Measurements from ENCODE around the gene PMVK. TPM values are rescaled to one million over a fixed set of nuclear protein-coding genes. Genes with fewer than 3 reads are reported as not detected.
"Not testable (repeated sequence)": the region's sequence is repeated elsewhere in the genome, so short reads cannot be mapped to it uniquely, and the experiment has no call there.

PMVK gene
- total RNA-seq, 1 donor from 2014 or later: 30.4 TPM

- peak; percentile 95 for DNase-seq (ENCODE audit: low spot score)
- ATAC-seq: peak; percentile 95
- intact Hi-C loops (cut with DNase I): no loop called here
Observed at GRCh38 chr1:154937085-154937987, 817 bp upstream of the PMVK start.

DNA sequence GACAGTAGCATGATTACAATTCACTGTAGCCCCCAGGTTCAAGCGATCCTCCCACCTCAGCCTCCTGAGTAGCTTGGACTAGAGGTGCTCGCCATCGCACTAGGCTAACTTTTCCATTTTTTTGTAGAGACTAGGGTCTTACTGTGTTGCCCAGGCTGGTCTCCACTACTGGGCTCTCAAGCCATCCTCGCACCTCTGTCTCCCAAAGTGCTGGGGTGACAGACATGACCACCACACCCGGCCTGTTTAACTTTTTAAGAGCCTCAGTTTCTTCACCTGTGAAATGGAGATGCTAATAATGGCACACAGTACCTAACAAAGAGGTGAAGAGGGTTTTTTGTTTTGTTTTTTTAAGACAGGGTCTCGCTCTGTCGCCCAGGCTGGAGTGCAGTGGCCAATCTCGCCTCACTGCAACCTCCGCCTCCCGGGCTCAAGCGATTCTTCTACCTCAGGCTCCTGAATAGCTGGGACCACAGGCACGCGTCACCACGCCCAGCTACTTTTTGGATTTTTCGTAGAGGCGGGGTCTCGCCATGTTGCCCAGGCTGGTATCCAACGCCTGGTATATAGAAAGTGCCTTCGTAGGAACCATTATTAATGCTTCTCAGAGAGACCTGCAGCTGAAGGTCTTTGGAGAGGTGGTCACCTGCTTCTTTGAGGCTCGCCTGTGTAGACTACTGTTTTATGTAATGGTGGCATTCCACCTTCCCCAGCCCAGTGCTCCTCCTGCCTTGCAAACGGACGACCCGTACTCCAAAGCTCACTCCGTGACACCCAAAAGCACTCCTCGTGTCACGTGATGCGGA lies 567 bp downstream of the PMVK start:
- intact Hi-C loops (cut with DNase I): no loop called here

GRCh38 chr1:154934358-154934948 lies 2.1 kb downstream of the PMVK start:
- DNase-seq (ENCODE audit: low spot score) (no peak), ATAC-seq (no peak)
- intact Hi-C loops (cut with DNase I): no loop called here

More for the DNA sequence above, 567 bp downstream of the PMVK start:
- ATAC-seq: no peak
- DNase-seq (ENCODE audit: low spot score): no peak

DNA sequence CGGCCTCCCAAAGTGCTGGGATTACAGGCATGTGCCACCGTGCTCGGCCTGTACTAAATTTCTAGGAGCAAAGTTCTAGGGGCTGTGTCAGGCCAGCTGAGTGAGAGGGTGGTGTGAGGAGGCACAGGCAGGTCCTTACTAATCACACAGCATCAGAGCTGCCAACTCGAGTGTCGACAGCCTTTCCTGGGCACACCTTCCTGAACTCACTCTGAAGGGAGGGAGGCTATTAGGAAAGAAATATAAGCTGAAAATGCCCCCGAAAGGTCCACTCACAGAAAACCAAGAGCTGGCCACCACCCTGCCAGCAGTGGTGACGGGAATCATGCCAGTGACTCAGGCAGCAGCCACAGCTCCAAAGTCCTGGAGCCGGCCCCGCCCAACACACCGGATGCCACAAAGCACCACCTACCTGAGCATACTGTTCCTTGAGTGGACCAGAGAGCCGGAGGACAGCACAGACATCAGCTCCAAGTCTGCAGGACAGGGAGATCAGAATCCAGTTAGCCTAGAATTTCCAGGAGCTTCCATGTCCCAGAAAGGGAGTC lies 4.5 kb downstream of the PMVK start:
- intact Hi-C loops (cut with DNase I): no loop called here
- DNase-seq (ENCODE audit: low spot score): no peak
- no peak for ATAC-seq

- intact Hi-C loops (cut with DNase I): no loop called here
- ATAC-seq (no peak), DNase-seq (ENCODE audit: low spot score) (no peak)
Observed at GRCh38 chr1:154926201-154926600, 10.3 kb downstream of the PMVK start.

GRCh38 chr1:154925335-154926170 lies 11.0 kb downstream of the PMVK start:
- no peak for ATAC-seq
- intact Hi-C loops (cut with DNase I): no loop called here

DNA sequence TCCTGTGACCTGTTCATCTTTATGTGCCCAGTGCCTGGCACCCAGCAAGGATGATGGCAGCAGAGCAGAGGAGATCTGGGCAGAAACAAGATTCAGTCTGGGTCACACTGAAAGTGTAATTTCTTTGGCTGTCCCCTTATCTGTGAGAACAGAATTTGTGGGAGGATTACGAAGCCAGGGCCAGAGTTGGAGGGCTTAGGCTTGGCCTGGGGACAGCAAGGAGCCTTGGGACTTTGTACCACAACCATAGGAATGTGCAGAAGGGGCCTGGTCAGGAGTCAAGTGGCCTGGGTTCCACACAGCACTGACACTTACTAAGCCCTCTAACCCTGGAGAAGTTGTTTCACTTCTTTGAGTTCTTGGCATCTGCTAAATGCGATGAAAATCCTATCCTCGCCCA lies 12.8 kb downstream of the PMVK start:
- DNase-seq (ENCODE audit: low spot score) (no peak), ATAC-seq (no peak)
- intact Hi-C loops (cut with DNase I): no loop called here

More at GRCh38 chr1:154925335-154926170, 11.0 kb downstream of the PMVK start:
- DNase-seq (ENCODE audit: low spot score): no peak

DNA sequence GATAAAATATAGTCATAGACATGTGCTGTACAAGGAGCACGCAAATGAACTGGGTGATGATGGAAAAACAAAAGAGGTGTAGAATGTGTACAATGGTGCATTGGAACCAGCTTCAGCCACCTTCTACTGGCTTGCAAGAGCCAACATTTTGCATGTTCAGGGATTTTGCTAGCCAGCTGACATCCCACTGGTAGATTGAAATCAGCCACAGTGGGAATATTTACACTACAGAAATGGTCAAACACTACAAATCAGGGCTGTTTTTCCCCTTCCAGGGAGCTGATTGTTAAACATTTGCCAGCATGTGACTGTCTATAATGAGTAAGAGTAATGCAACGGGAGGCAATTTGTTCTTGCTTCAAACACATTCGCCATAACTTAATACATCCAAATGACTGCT lies 23.2 kb downstream of the PMVK start:
- intact Hi-C loops (cut with DNase I): no loop called here
- no peak for ATAC-seq
- DNase-seq (ENCODE audit: low spot score): no peak

- ATAC-seq (no peak), DNase-seq (ENCODE audit: low spot score) (peak; percentile 4)
- intact Hi-C loops (cut with DNase I): no loop called here
Observed at GRCh38 chr1:154912755-154913154, 23.8 kb downstream of the PMVK start.

GRCh38 chr1:154911691-154912550 lies 24.6 kb downstream of the PMVK start:
- DNase-seq (ENCODE audit: low spot score): peak; percentile 18
- ATAC-seq: no peak

GRCh38 chr1:154910851-154911250 lies 25.7 kb downstream of the PMVK start:
- no peak for ATAC-seq
- peak; percentile 27 for DNase-seq (ENCODE audit: low spot score)
- intact Hi-C loops (cut with DNase I): no loop called here

More at GRCh38 chr1:154911691-154912550, 24.6 kb downstream of the PMVK start:
- intact Hi-C loops (cut with DNase I): no loop called here

DNA sequence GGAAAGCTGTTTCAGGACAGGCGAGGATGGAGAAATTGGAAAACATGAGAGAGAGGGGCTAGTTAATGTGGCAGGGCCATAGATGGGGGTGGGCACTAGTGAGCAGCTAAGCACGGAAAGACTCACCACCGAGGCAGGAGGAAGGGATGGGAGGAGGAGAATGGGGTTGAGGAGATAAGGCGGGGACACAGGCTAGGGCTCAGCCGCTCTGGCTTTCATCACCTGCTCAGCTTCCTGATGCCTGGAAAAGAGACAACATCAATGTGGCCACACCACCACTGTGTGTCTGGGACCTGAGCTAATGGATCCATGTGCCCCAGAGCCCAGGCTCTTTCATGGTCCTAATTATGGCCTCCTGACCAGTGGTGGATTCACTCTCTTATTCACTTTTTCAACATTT lies 27.6 kb downstream of the PMVK start:
- peak; percentile 15 for DNase-seq (ENCODE audit: low spot score)
- intact Hi-C loops (cut with DNase I): no loop called here

GRCh38 chr1:154908129-154908528 lies 28.4 kb downstream of the PMVK start:
- intact Hi-C loops (cut with DNase I); ATAC-seq: not testable (repeated sequence)
- peak; percentile 18 for DNase-seq (ENCODE audit: low spot score)

More for the DNA sequence above, 27.6 kb downstream of the PMVK start:
- no peak for ATAC-seq

DNA sequence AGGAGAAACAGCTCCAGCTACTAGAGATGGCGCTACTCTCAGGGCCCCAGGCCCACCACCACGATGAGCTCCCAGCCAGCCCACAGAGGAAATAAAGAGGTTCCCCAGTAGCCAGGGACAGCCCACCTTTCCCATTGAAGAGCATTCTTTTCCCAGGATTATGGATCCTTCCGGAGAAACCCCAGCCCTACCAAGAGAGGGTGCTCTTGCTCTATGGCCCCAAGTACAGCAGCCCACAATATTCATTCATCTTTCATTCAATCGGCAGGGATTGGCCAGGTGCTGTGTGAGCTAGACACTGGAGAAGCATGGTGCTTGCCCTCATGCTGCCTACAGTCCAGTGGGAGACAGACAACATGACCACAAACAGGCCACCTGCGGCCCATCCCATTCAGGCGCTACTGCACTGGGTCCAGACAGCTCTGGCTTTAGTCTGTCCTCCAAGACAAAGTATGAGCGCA lies 29.9 kb downstream of the PMVK start:
- ATAC-seq: peak; percentile 34
- intact Hi-C loops (cut with DNase I): no loop called here
- peak; percentile 30 for DNase-seq (ENCODE audit: low spot score)

DNA sequence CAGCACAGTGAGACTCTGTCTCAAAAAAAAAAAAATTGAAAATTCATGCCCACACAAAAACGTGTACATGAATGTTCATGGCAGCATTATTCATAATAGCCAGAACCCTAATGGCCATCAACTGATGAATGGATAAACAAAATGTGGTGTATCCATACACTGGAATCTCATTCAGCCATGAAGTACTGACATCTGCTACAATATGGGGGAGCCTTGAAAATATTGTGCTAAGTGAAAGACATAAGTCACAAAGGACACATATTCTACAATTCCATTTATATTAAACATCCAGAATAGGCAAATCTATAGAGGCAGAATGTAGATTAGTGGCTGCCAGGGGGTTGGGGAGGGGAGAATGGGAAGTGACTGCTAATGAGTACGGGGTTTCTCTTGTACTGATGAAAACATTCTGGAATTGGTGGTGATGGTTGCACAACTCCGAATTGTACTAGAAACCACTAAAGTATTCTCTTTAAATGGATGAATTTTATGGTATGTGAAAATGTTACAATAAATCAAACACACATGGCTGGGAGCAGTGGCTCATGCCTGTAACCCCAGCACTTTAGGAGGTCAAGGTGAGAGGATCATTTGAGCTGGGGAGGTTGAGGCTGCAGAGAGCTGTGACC lies 33.5 kb downstream of the PMVK start:
- intact Hi-C loops (cut with DNase I): no loop called here
- DNase-seq (ENCODE audit: low spot score) (no peak), ATAC-seq (no peak)

DNA sequence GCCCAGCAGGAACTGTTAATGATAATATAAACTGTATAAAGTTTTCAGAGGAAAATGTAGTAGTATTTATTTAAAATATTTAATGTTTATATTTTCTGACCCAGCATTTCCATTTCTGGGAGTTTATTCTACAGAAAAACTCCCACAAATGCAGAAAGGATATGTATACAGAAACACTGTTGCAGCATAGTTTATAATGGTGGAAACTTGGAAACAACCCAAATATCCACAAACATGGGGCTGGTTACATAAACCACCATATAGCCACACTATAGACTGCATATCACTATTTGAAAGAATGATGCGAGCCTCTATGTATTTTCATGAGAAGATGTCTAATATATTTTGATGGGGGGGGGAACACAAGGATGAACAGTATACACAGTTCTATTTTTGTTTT lies 34.9 kb downstream of the PMVK start:
- no peak for ATAC-seq
- no peak for DNase-seq (ENCODE audit: low spot score)
- intact Hi-C loops (cut with DNase I): no loop called here

GRCh38 chr1:154899041-154899440 lies 37.5 kb downstream of the PMVK start:
- DNase-seq (ENCODE audit: low spot score) (peak; percentile 27), ATAC-seq (no peak)
- intact Hi-C loops (cut with DNase I): no loop called here
